PC-9 (cell line): ENCODE data around the gene RIN1. TPM values are rescaled to one million over a fixed set of nuclear protein-coding genes. Genes with fewer than 3 reads are reported as not detected.
"Not testable (repeated sequence)": the region's sequence is repeated elsewhere in the genome, so short reads cannot be mapped to it uniquely, and the experiment has no call there.

Source experiments
- BruUV-seq: library from RNA; stranded (reverse); fragments of 400-500 nt; replicated peaks from 2 replicates; lab custom pipeline; 2021; lab: Mats Ljungman, UMichigan
- CTCF ChIA-PET: fragments of 300-600 bp; sonication (Branson Sonifier 250); formaldehyde crosslinking; loops from one replicate; lab custom pipeline; 2022; ENCODE audit warnings: antibody characterized with exemption; lab: Charles Lee
- POLR2A ChIA-PET: fragments of 300-600 bp; sonication (Branson Sonifier 250); formaldehyde crosslinking; loops from one replicate; lab custom pipeline; 2022; ENCODE audit warnings: antibody characterized with exemption; ENCODE audit not compliant: unreplicated experiment; lab: Charles Lee
- DNase-seq, 2 experiments: peaks; one replicate each; pipeline versions ENCODE4 v3.0.0 to v3.0.0-alpha.2; 2015 to 2022; ENCODE audit warnings: mixed read lengths in 1 of 2
- H2AFZ ChIP-seq: fragments of 200-600 bp; sonication (generic); 2 replicates; pipeline ENCODE4 v1.8.1; 2017; ENCODE audit warnings: antibody characterized with exemption
- H3F3A ChIP-seq: fragments of 200-600 bp; sonication (generic); 2 replicates; pipeline ENCODE4 v1.8.1; 2017; ENCODE audit warnings: antibody characterized with exemption, mild to moderate bottlenecking, low read depth; ENCODE audit not compliant: insufficient read depth
- H3K27ac ChIP-seq: fragments of 200-600 bp; sonication (generic); 2 replicates; pipeline ENCODE4 v1.6.1; 2016; ENCODE audit warnings: mixed run types
- H3K27me3 ChIP-seq: fragments of 200-600 bp; sonication (generic); 2 replicates; pipeline ENCODE4 v1.6.1; 2016; ENCODE audit warnings: low read depth, mixed run types; ENCODE audit not compliant: insufficient read depth
- H3K36me3 ChIP-seq: fragments of 200-600 bp; sonication (generic); 2 replicates; pipeline ENCODE4 v1.6.1; 2016; ENCODE audit warnings: low read depth, mixed run types
- H3K4me1 ChIP-seq: fragments of 200-600 bp; sonication (generic); replicated peaks from 2 replicates; pipeline ENCODE4 v1.6.1; 2016; ENCODE audit warnings: mixed run types; ENCODE audit not compliant: insufficient read depth
- H3K4me2 ChIP-seq: fragments of 200-600 bp; sonication (generic); 2 replicates; pipeline ENCODE4 v1.6.1; 2017; ENCODE audit warnings: mixed run types
- H3K4me3 ChIP-seq: fragments of 200-600 bp; sonication (generic); 2 replicates; pipeline ENCODE4 v1.6.1; 2016; ENCODE audit warnings: mixed run types
- H3K79me2 ChIP-seq: fragments of 200-600 bp; sonication (generic); 2 replicates; pipeline ENCODE4 v1.6.1; 2017; ENCODE audit warnings: low read depth, mixed run types
- H3K9me2 ChIP-seq: fragments of 200-600 bp; sonication (generic); 2 replicates; pipeline ENCODE4 v1.8.1; 2017; ENCODE audit warnings: mild to moderate bottlenecking; ENCODE audit not compliant: insufficient read depth
- H3K9me3 ChIP-seq: fragments of 200-600 bp; sonication (generic); 2 replicates; pipeline ENCODE4 v1.8.1; 2016; ENCODE audit warnings: low read depth; ENCODE audit not compliant: insufficient read depth
- H4K20me1 ChIP-seq: fragments of 200-600 bp; sonication (generic); 2 replicates; pipeline ENCODE4 v1.8.1; 2017; ENCODE audit not compliant: insufficient read depth
- CTCF ChIP-seq: fragments of 200-600 bp; sonication (generic); conservative IDR thresholded peaks from 2 replicates; pipeline ENCODE4 v1.6.1; 2017; ENCODE audit warnings: mixed run types, antibody characterized with exemption, mild to moderate bottlenecking, moderate library complexity
- EZH2 ChIP-seq: fragments of 200-600 bp; sonication (generic); IDR thresholded peaks from 2 replicates; pipeline ENCODE4 v1.8.0; 2017; ENCODE audit warnings: antibody characterized with exemption, low read depth
- intact Hi-C: fragments of 100-400 bp; cut with micrococcal nuclease; formaldehyde crosslinking; loops from one replicate; pipeline ENCODE4 v1.10.0; 2022; ENCODE audit not compliant: unreplicated experiment
- total RNA-seq: library from RNA; stranded (reverse); gene quantifications from 2 replicates; pipeline ENCODE4 v1.2.3, GENCODE V29; 2021

Gene RIN1
- total RNA-seq, 1 experiment from 2014 or later, result 15.5 TPM

GRCh38 chr11:66360406-66361073 lies 24.3 kb upstream of the RIN1 start:
- intact Hi-C loops, result no loop called here
- Histone ChIP-seq H4K20me1 (peaks cover 20% of the 10 kb centered on the region), H3K4me3 (no peak overlapping the region), H3F3A (peaks cover 57% of the 10 kb centered on the region), H3K27me3 (no peaks in the 10 kb centered on the region), H3K9me3 (no peaks in the 10 kb centered on the region), H3K4me1 (no peaks in the 10 kb centered on the region), H2AFZ (no peak overlapping the region), H3K36me3 (peaks cover 12% of the 10 kb centered on the region), H3K4me2 (no peak overlapping the region), H3K9me2 (no peaks in the 10 kb centered on the region), H3K79me2 (no peaks in the 10 kb centered on the region), H3K27ac (no peak overlapping the region)
- DNase-seq, result no peak
- ChIA-PET POLR2A (interaction anchor here (0.6 to 1.3 kb wide), 2 partner anchors 13 to 317 kb away, joined by 3 to 11 read pairs; partner anchors contain the start of gene B4GAT1), CTCF (interaction anchor here (0.9 kb wide), 1 partner anchor 10 kb away, joined by 10 read pairs; no protein-coding TSS in a partner anchor)
- no peak for TF ChIP-seq EZH2
- TF ChIP-seq CTCF, result no peak
- no TSS peak for BruUV-seq

GRCh38 chr11:66359662-66360087 lies 23.4 kb upstream of the RIN1 start:
- POLR2A ChIA-PET, result interaction anchor here (1.3 kb wide), 1 partner anchor 12 kb away, joined by 11 read pairs; the partner anchor contains the start of gene B4GAT1
- intact Hi-C loops, result no loop called here
- H3K9me3 ChIP-seq, result no peaks in the 10 kb centered on the region

GRCh38 chr11:66350560-66351235 lies 14.5 kb upstream of the RIN1 start:
- CTCF ChIA-PET, H4K20me1 ChIP-seq, H3K9me2 ChIP-seq, DNase-seq, H3K36me3 ChIP-seq, BruUV-seq, H3K4me2 ChIP-seq, intact Hi-C loops, H3K27ac ChIP-seq, POLR2A ChIA-PET, H2AFZ ChIP-seq, H3K9me3 ChIP-seq, H3K79me2 ChIP-seq, H3K27me3 ChIP-seq, H3K4me3 ChIP-seq: not testable (repeated sequence)
- Histone ChIP-seq H3F3A (peaks cover 30% of the 10 kb centered on the region), H3K4me1 (peaks cover 17% of the 10 kb centered on the region)

More at GRCh38 chr11:66359662-66360087, 23.4 kb upstream of the RIN1 start:
- peaks cover 20% of the 10 kb centered on the region for H4K20me1 ChIP-seq
- TF ChIP-seq CTCF (no peak), EZH2 (no peak)
- H3K4me3 ChIP-seq, result no peak overlapping the region
- H3K4me1 ChIP-seq, result no peaks in the 10 kb centered on the region
- DNase-seq, result no peak
- BruUV-seq, result no TSS peak
- H3K27ac ChIP-seq, result no peak overlapping the region
- no peaks in the 10 kb centered on the region for H3K9me2 ChIP-seq
- peaks cover 7% of the 10 kb centered on the region; the same call in 1 of the 2 replicates for H3K36me3 ChIP-seq
- no peaks in the 10 kb centered on the region for H3K79me2 ChIP-seq
- H3F3A ChIP-seq, result peaks cover 49% of the 10 kb centered on the region; the same call in 1 of the 2 replicates
- no peaks in the 10 kb centered on the region for H3K27me3 ChIP-seq
- CTCF ChIA-PET, result no interaction called here
- no peak overlapping the region for H3K4me2 ChIP-seq
- H2AFZ ChIP-seq, result no peak overlapping the region
